Heart left ventricle (tissue), 16 donors: ENCODE measurements around the gene CFTR. TPM values are rescaled to one million over a fixed set of nuclear protein-coding genes. Genes with fewer than 3 reads are reported as not detected.

Experiments
- ATAC-seq, 4 donors: fragments of 200-7000 bp; cut with Tn5 transposase; one replicate each; pipeline ENCODE4 v1.9.1; 2020 to 2022; ENCODE audit warnings: moderate library complexity in 4 of 4, mild to moderate bottlenecking in 3 of 4, moderate number of reproducible peaks in 1 of 4
- DNase-seq, 5 donors: peaks; one replicate each; pipeline ENCODE4 v3.0.0-alpha.2; 2020
- H3K27ac ChIP-seq, 12 donors: fragments of 200-600 bp; sonication (generic) in 4 of 12; one replicate each; pipeline versions ENCODE4 v1.5.0 to v1.8.0; 2016 to 2022; ENCODE audit warnings: mild to moderate bottlenecking in 2 of 12
- H3K27me3 ChIP-seq, 9 donors: fragments of 200-600 bp; sonication (generic) in 2 of 9; one replicate each; pipeline versions ENCODE4 v1.5.1 to v1.8.0; 2016 to 2022; ENCODE audit warnings: mild to moderate bottlenecking in 3 of 9
- H3K36me3 ChIP-seq, 9 donors: fragments of 200-600 bp; sonication (generic) in 2 of 9; one replicate each; pipeline versions ENCODE4 v1.5.0 to v1.8.0; 2018 to 2022; ENCODE audit warnings: mild to moderate bottlenecking in 2 of 9
- H3K4me1 ChIP-seq, 12 donors: fragments of 200-600 bp; sonication (generic) in 4 of 12; one replicate each; pipeline versions ENCODE4 v1.5.0 to v1.8.0; 2016 to 2022; ENCODE audit warnings: mild to moderate bottlenecking in 3 of 12
- H3K4me3 ChIP-seq, 12 donors: fragments of 200-600 bp; sonication (generic) in 4 of 12; one replicate each; pipeline versions ENCODE4 v1.5.0 to v1.8.0; 2017 to 2022; ENCODE audit warnings: mild to moderate bottlenecking in 9 of 12, moderate library complexity in 4 of 12
- H3K9me3 ChIP-seq, 12 donors: fragments of 200-600 bp; sonication (generic) in 4 of 12; one replicate each; pipeline versions ENCODE4 v1.5.0 to v1.8.0; 2016 to 2022; ENCODE audit warnings: mild to moderate bottlenecking in 1 of 12
- POLR2A ChIP-seq, 2 donors: fragments of 450-650 bp; IDR thresholded peaks; one replicate each; pipeline ENCODE4 v1.6.1; 2017; ENCODE audit warnings: antibody characterized with exemption in 2 of 2, mild to moderate bottlenecking in 2 of 2, moderate library complexity in 2 of 2
- WGBS, 4 donors: extraction: QIAGEN DNeasy Blood & Tissue Kit in 2 of 4; methylation state at CpG; one replicate each; pipeline versions ENCODE4 v1.1.5 to v1.1.7; 2013 to 2018; 5-methylcytosine and 5-hydroxymethylcytosine counted together
- intact Hi-C, 10 donors: fragments of 100-400 bp; cut with DNase I; formaldehyde crosslinking; loops; one replicate each; pipeline versions ENCODE4 v1.11.1 to v1.14.2; 2022
- polyA plus RNA-seq, 2 donors: library from polyadenylated mRNA; stranded (reverse); fragments of 200-250 nt; gene quantifications; one replicate each; pipeline ENCODE4 v1.2.3, GENCODE V29; 2013
- total RNA-seq, 9 donors: library from RNA; depleted of rRNA in 2 of 9; stranded (reverse); fragments of >200 nt in 2 of 9; fragmentation: NEBNext Ultra II Directional in 3 of 9; extraction: Animal tissue kit (Norgen Biotek cat#: 25700) in 3 of 9; gene quantifications; one replicate each; pipeline versions ENCODE4 v1.1.0 to v1.2.4, GENCODE V29; 2016 to 2023
- TF ChIP-seq, protein P1 (sequence below), 12 donors: fragments of 200-600 bp; sonication (generic) in 4 of 12; IDR thresholded peaks; one replicate each; pipeline versions ENCODE4 v1.5.0 to v1.8.0; 2018 to 2022; ENCODE audit warnings: antibody characterized with exemption in 12 of 12, mild to moderate bottlenecking in 5 of 12
- donor health status: ischemic (EF 13 %, LVEDD 7.1; RV severe dilation, severe dysfunction).
- donor health status: healthy with polysubstance abuse.
- donor health status: DM: no; HTN: yes; CAD: no.
- donor health status: DM: no; HTN: no; CAD: no.
- donor health status: ischemic (EF 25% LVEDD 6.9; RV normal size, moderate dysfunction).
- donor health status: ischemic (EF 25% LVEDD 5.7; RV mildly dilated, moderate dysfunction).
- donor health status: healthy.
- donor health status: DM: yes; HTN: yes; CAD: no.
- donor health status: ischemic (EF 35%, LVEDD 5.7; RV mildly dilated, moderate dysfunction).
- donor health status: nonischemic (EF 11% LVEDD 7.7; RV severe dilation, severe dysfunction).
- donor health status: DM: yes; HTN: yes; CAD: no.
- donor health status: PGD.
- donor health status: ischemic (EF 29% LVEDD 5.4; RV normal size, mild dysfunction).
- donor health status: nonischemic (EF 23%, LVEDD 6.1; RV moderate dilation, normal function).

Gene CFTR
- total and polyA plus RNA-seq, 11 donors = 0.04 to 1.3 (median 0.25) TPM

DNA sequence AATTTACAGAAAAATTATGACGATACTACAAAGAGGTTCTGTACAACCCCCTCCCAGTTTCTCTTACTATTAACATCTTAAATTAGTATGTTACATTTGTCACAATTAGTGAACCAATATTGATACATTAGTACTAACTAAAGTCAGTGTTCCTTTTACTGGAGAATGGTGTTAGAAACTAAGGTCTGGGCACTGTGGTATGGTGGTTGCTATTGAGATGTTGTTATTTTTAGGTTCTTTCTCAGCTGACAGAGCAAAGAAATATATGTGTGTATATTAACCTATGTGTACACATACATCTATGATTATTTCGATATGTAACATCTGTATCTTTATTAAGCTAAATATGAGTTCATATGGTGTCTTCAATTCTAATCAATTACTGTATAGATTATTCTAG lies 11.7 kb upstream of the CFTR start:
- intact Hi-C loops = loop anchor here in 1 of 10 donors (10.0 kb wide), 1 partner anchor 247 kb away; no protein-coding TSS in a partner anchor
- ATAC-seq (no peak), DNase-seq (no peak)
- Histone ChIP-seq H3K27me3 (no peaks in the 10 kb centered on the region), H3K9me3 (peaks cover 0 to 2% (median 0%) of the 10 kb centered on the region in 12 donors), H3K4me1 (peaks cover 0 to 8% (median 0%) of the 10 kb centered on the region in 12 donors), H3K36me3 (no peaks in the 10 kb centered on the region), H3K27ac (no peak overlapping the region), H3K4me3 (no peak overlapping the region)
- TF ChIP-seq, protein P1, sequence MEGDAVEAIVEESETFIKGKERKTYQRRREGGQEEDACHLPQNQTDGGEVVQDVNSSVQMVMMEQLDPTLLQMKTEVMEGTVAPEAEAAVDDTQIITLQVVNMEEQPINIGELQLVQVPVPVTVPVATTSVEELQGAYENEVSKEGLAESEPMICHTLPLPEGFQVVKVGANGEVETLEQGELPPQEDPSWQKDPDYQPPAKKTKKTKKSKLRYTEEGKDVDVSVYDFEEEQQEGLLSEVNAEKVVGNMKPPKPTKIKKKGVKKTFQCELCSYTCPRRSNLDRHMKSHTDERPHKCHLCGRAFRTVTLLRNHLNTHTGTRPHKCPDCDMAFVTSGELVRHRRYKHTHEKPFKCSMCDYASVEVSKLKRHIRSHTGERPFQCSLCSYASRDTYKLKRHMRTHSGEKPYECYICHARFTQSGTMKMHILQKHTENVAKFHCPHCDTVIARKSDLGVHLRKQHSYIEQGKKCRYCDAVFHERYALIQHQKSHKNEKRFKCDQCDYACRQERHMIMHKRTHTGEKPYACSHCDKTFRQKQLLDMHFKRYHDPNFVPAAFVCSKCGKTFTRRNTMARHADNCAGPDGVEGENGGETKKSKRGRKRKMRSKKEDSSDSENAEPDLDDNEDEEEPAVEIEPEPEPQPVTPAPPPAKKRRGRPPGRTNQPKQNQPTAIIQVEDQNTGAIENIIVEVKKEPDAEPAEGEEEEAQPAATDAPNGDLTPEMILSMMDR (IDR thresholded peaks at IDR 0.05) = no peak
- no peak for TF ChIP-seq POLR2A (IDR thresholded peaks at IDR 0.05)
- 84 to 91% (median 87%) methylated on average over 2 of the region's 2 CpGs for WGBS, 4 donors

DNA sequence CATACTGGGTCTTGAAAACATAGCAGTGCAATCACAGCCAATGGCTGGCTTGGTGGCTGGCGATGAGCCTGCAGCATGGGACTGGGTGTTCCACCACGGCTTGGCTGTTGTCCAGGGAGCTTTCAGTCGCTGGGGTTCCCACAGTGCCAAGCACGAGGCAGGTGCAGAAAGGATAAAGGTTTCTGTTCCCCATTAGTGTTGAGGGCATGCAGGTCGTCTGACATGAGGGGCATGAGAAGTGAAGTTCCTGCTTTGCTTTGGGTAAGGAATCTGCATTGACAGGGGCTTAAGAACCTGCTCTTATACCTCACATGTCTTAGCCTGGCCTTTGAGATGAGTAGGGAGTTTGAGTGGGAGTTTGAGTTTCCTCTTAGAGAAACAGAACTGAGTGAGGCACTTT lies 9.0 kb upstream of the CFTR start:
- H3K4me1 ChIP-seq = peaks cover 0 to 8% (median 0%) of the 10 kb centered on the region in 12 donors
- no peaks in the 10 kb centered on the region for H3K27me3 ChIP-seq
- ATAC-seq (peak; percentile 73 to 91 (median 88)), DNase-seq (peak; percentile 50 to 88 (median 76))
- no peak for TF ChIP-seq POLR2A (IDR thresholded peaks at IDR 0.05)
- TF ChIP-seq, protein P1 (IDR thresholded peaks at IDR 0.05) = no peak
- H3K4me3 ChIP-seq = no peak overlapping the region
- 31 to 40% (median 37%) methylated on average over 5 of the region's 5 CpGs for WGBS, 4 donors
- H3K36me3 ChIP-seq = no peaks in the 10 kb centered on the region
- H3K9me3 ChIP-seq = no peaks in the 10 kb centered on the region
- intact Hi-C loops = no loop called here
- peak overlapping the region in 3 of 12 donors; percentile 39 to 47 (median 41) for H3K27ac ChIP-seq

DNA sequence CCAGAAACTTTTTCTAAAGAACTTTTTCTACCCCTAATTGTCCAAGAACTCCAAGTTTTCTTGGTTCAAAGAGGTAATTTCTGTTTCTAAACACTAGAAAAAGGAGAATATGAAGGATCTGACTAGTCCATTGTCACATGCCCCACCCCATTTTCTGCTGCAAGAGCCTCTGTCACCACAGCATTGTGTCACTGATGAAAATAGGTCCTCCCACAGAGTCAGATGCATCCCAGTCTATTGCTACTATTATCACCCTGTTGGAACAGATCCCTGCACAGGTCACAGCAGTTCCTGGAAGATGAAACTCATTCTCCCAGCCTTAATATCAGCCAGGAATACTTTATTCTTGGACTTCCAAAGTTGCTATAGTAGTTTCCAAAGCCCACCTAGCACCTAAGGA lies 7.5 kb upstream of the CFTR start:
- DNase-seq (peak in 3 of 5 donors; percentile 16 to 45 (median 42)), ATAC-seq (peak; percentile 93 to 97 (median 95))
- Histone ChIP-seq H3K4me3 (no peak overlapping the region), H3K4me1 (peaks cover 0 to 8% (median 0%) of the 10 kb centered on the region in 12 donors), H3K9me3 (no peaks in the 10 kb centered on the region), H3K36me3 (no peaks in the 10 kb centered on the region), H3K27me3 (no peaks in the 10 kb centered on the region), H3K27ac (peak overlapping the region in 3 of 12 donors; percentile 20 to 56 (median 45))
- TF ChIP-seq, protein P1 (IDR thresholded peaks at IDR 0.05) = no peak
- no peak for TF ChIP-seq POLR2A (IDR thresholded peaks at IDR 0.05)
- intact Hi-C loops = no loop called here

DNA sequence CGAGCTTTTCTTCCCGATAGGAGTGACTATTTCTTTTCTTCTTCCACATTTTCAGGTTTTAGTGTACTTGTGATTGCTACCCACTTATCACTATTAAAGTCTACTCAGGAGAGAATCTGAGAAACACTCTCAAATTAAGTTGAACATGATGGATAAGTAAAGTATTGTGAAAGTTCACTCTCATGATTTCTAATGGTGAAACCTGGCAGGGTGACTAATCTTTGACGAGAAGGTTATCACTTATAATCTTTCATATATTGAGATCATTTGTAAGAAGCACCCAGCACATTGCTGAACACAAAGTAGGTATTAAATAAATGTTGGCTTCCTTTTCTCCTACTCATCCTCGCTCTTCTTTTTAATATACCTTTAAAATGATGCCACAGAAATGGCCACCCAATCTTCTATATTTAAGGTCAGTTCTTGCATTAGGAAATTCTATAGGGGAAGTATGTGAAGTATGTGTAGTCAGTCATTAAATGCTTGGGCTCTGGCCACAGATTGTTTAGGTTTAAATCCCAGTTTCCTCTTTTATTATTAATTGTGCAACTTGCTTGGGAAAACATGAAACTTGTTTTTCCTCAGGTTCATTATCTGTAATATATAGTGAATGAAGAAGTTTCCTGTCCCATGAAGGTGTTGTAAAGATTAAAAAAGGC lies 3.1 kb upstream of the CFTR start:
- Histone ChIP-seq H3K27ac (no peak overlapping the region), H3K9me3 (no peaks in the 10 kb centered on the region), H3K4me1 (peaks cover 0 to 17% (median 0%) of the 10 kb centered on the region in 12 donors), H3K27me3 (peaks cover 0 to 32% (median 4%) of the 10 kb centered on the region in 9 donors), H3K36me3 (no peaks in the 10 kb centered on the region), H3K4me3 (no peak overlapping the region)
- no peak for ATAC-seq
- intact Hi-C loops = no loop called here
- DNase-seq = no peak
- 81 to 85% (median 82%) methylated on average over 4 of the region's 4 CpGs for WGBS, 4 donors
- TF ChIP-seq POLR2A (IDR thresholded peaks at IDR 0.05) = no peak
- TF ChIP-seq, protein P1 (IDR thresholded peaks at IDR 0.05) = no peak
